ENCODE data around the gene DBF4.
A peak's percentile ranks its signal among the peaks of the same experiment; 100 is the strongest.
"Not testable (repeated sequence)": the region's sequence is repeated elsewhere in the genome, so short reads cannot be mapped to it uniquely, and the experiment has no call there.

DBF4 gene

DNA sequence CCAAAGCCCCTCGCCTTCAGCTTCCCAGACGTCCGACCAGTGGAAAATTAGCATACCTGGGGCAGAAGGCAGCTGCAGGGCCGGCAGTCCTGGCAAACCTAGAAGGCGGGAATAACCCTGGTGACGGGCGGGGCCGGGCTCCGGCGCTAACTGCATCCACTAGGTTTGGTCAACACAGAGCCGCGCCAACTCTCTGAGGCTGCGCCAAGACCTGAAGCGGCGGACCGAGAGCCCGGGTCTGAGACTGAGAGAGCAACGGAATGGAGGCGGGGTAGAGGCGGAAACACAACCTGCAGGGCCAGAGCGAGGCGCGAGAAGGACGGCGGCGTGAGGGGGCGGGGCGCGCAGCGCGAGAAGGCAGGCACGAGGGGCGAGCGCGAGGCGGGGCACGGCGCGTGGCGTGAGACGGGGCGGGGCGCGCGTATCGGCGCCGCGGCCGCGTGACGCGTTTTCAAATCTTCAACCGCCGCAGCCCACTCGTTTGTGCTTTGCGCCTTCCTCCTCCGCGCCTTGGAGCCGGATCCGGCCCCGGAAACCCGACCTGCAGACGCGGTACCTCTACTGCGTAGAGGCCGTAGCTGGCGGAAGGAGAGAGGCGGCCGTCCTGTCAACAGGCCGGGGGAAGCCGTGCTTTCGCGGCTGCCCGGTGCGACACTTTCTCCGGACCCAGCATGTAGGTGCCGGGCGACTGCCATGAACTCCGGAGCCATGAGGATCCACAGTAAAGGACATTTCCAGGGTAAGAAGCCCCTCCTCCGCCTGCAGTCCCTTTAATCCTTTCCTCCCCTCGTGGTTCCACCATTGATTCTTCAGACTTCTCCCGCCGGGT lies at the start of gene DBF4, which contains the start of gene SLC25A40:
Gene DBF4 (plus strand): TSS at position 454 of the 829 bp plus-strand sequence. CDS start 240 bp downstream, at position 694.
Gene SLC25A40 (minus strand): TSS at position 321 of the 829 bp plus-strand sequence. CDS start 17,633 bp downstream, outside the sequence.
- peak; percentile 92 to 97 for DNase-seq

DNA sequence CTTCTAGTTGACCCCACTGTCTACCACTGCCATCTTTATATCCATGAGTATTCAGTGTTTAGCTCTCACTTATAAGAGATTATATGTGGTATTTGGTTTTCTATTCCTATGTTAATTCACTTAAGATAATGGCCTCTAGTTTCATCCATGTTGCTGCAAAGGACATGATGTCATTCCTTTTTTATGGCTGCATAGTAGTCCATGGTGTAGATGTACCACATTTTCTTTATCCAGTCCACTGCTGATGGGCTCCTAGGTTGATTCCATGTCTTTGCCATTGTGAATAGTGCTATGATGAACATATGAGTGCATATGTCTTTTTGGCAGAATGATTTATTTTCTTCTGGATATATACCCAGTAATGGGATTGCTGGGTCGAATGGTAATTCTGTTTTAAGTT lies 47.9 kb upstream of the DBF4 start:
- DNase-seq = not testable (repeated sequence)

DNA sequence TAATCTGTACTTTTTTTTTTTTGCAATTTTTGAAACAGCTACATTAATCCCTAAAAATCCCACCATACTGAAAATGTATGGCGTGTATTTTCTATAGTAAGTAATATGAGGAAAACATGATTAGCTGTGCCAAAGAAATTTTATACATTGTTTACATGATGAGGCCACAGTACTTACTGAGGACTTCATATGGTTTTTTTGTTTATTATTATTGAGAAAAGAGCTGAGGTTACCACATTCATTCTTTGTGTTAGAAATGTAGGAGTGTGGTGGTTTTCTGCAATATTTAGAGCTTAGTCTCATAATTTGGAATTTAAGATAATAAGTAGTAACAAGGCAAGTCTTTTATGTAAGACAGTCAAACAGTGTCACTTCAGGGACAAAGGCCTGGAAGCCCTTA lies 45.2 kb upstream of the DBF4 start:
- no peak for DNase-seq

- no peak for DNase-seq
These were observed 43.2 kb upstream of the DBF4 start for GRCh38 chr7:87833130-87833529.

- DNase-seq = no peak
These were observed 38.7 kb upstream of the DBF4 start for GRCh38 chr7:87837597-87837996.

GRCh38 chr7:87850836-87851593 lies 25.3 kb upstream of the DBF4 start:
- no peak for DNase-seq

GRCh38 chr7:87852306-87852705 lies 24.0 kb upstream of the DBF4 start:
- DNase-seq = no peak

GRCh38 chr7:87853237-87853864 lies 22.9 kb upstream of the DBF4 start:
- DNase-seq = no peak

DNA sequence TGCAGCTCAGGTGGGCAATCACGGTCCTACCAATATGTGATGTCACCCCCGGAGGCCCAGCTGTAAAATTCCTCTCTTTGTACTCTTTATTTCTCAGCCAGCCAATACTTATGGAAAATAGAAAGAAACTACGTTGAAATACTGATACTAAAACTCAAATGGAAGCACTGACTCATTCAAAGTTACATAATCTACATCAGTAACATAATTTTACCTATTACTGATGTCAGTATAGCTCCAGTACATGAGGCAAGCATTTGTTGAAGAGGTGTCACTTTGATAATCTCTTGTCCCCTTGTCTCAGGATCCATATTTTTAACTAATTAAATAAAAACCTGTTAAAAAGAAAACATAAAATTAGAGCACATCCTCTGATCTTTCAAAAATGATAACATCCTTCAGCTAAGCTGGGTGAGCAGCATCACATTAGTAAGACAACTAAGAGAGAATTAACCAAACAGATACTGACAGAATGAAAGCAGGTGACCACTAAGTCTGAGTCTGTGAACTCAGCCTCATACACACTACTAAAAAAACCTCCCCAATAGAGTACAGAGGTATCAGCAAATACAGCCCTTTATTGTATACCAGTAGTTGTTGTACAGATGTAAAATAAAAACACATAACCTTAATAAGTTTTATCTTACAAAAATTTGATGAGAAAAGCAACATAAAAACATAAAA lies 17.7 kb upstream of the DBF4 start:
- DNase-seq = no peak

GRCh38 chr7:87866089-87866488 lies 10.2 kb upstream of the DBF4 start:
- no peak for DNase-seq

DNA sequence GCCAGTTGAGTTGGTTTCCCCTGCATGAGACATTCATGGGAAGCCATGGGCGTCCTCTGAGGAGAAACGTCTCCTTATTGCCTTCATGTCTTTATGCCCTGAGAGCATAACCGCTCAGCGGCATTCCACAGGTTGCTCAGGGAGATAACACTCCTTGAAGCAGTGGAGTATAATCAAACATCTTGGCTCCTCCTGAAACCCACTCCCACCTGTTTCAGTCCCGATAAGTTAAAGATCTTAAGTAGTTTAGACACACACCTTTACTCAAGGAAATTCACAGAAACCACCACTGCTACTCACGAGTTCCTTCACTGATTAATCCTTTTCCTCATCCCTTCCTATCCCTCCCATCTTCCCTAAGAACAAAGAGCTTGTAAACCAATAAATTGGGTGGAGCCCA lies 9.8 kb upstream of the DBF4 start:
- DNase-seq = not testable (repeated sequence)

- no peak for DNase-seq
These were observed 5.8 kb upstream of the DBF4 start for GRCh38 chr7:87870471-87870870.

DNA sequence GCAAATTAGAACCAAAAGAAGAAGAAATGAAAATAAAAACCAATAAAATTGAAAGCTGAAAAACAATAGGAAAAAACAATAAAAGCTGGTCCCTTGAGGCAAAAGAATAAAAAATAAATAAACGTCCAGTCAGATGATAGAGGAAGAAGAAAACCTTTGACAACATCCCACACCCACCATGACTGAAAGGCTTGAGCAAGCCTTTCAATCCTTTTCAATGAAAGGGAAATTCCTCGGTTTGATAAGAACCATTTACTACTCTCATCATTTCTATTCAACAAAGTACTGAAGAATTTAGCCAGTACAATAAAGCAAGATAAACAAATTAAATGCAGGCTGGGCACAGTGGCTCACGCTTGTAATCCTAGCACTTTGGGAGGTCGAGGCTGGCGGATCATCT lies 3.9 kb upstream of the DBF4 start:
- DNase-seq = no peak

- DNase-seq = not testable (repeated sequence)
These were observed 3.0 kb upstream of the DBF4 start for GRCh38 chr7:87873328-87873727.

DNA sequence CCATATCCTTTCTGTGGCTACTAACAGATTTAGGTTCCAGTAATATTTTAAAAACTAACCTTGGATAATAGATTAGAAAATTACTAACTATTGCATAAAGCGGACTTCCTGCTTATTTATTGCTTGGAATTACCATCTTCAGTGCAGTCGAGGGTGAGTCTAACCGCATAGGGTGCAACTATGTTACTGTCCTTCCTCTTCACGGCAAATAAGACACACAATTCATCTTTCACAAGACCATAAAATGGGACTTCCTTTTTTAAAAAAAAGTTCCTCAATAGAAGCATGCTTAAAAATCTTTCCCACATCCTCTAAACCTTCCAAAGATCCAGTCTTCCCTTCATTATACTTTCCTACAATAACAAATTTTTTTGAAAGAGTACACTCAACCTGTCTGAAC lies 2.2 kb upstream of the DBF4 start:
- DNase-seq = no peak

GRCh38 chr7:87875151-87876039 lies 898 bp upstream of the DBF4 start:
- DNase-seq = no peak

DNA sequence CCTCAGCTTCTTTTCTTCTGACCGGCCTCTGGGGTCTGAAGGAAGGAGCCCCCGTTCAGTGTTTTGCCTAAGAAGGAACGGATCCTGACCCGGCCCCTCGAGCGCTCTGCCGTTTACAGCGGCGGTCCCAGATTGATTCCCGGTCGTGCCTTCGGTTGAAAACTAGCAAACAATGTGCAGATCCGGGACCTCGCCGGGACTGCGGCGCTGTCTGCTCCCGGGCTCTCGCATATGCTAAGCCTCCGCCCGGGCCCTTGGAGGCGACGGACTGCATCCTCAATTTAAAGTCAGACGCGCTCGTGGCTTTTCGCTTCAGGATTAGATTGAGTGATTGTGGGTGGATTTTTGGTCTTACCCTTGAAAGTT lies 559 bp downstream of the DBF4 start:
- peak in 1 of 2 experiments; percentile 44 for DNase-seq

- no peak for DNase-seq
These were observed 1.2 kb downstream of the DBF4 start for GRCh38 chr7:87877366-87878040.

DNA sequence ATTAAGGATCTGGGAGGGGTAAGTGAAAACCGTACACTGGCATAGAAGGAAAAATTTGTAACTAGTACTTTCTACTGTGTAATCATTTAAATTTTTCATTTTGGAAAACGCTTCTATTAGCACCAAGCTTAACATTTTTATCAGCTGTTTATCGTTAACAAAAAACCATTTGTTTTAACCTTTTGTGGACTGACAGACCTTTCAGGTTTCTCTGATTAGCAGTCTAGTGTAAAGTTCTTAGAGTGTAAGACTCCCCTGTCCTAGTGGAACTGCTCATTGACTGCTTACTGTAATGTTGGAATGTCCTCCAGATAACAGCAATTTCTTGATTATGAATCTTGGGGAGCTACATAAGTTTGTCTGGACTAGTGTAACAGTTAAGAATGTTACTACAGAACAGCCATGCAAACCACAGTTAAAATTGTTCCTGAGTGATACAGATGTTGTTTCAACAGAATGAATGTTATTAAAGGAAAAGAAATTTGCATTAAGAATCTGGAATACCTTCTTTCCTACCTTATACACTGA lies 2.0 kb downstream of the DBF4 start:
- DNase-seq = no peak

DNA sequence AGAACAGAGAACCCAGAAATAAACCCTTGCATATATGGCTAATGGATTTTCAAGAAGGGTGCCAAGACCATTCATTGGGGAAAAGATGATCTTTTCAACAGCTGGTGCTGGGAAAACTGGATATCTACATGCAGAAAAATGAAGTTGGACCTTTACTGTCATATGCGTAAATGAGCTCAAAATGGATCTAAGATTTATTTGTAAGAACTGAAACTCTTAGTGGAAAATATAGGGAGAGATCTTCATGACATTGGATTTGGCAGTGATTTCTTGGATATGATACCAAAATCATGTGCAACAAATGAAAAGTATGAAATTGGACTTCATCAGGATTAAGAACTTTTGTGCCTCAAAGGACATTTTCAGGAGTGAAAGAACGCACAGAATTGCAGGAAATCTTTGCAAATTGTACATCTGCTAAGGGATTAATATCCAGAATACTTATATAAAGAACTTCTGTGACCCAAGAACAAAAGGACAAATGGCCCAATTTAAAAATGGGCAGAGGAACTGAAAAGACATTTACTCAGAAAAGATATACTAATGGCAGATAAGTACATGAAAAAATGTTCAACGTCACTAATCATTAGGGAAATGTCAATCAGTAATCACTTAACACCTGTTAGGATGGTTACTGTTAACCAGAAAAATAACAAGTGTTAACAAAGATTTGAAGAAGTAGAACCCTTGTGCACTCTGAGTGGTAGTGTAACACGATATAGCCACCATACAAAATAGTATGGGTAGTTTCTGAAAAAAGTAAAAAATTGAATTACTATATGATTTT lies 6.1 kb downstream of the DBF4 start:
- DNase-seq = no peak
